Prostate gland (tissue), 2 donors: ENCODE measurements around the gene EIF2AK2.

Source experiments
- POLR2A ChIP-seq: fragments of 450-650 bp; IDR thresholded peaks from one replicate; pipeline ENCODE4 v1.6.1; 2016; ENCODE audit warnings: antibody characterized with exemption, mild to moderate bottlenecking
- POLR2AphosphoS5 ChIP-seq: sonication (generic); formaldehyde crosslinking; IDR thresholded peaks from one replicate; pipeline ENCODE4 v1.6.1; 2017; ENCODE audit warnings: antibody characterized with exemption
- TF ChIP-seq, protein P1 (sequence below), 4 experiments: fragments of 200-600 bp in 2 of 4; fragments of 450-650 bp in 2 of 4; sonication (generic) in 2 of 4; IDR thresholded peaks; 1 replicate in 3 of 4; 2 replicates in 1 of 4; pipeline ENCODE4 v1.5.1; 2016 to 2019; ENCODE audit warnings: antibody characterized with exemption in 4 of 4, mild to moderate bottlenecking in 2 of 4, moderate library complexity in 2 of 4

DNA sequence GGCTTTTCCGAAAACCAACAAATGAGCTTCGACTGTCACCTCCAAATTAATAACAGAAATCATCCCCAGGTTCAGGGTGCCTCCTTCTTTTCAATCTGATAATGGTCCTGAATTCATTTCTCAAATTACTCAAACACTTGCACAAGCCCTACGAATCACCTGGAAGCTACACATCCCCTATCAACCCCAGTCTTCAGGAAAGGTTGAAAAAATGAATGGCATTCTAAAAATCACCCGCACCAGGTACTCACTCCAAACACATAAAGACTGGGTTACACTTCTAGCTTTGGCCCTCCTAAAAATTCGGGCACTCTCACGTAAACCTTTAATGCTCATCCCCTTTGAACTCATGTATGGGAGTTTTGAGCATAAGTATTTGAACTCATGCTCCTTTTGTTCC is 23.9 kb downstream of the EIF2AK2 start:
- TF ChIP-seq POLR2A (no peak), POLR2AphosphoS5 (no peak)
- TF ChIP-seq, protein P1, sequence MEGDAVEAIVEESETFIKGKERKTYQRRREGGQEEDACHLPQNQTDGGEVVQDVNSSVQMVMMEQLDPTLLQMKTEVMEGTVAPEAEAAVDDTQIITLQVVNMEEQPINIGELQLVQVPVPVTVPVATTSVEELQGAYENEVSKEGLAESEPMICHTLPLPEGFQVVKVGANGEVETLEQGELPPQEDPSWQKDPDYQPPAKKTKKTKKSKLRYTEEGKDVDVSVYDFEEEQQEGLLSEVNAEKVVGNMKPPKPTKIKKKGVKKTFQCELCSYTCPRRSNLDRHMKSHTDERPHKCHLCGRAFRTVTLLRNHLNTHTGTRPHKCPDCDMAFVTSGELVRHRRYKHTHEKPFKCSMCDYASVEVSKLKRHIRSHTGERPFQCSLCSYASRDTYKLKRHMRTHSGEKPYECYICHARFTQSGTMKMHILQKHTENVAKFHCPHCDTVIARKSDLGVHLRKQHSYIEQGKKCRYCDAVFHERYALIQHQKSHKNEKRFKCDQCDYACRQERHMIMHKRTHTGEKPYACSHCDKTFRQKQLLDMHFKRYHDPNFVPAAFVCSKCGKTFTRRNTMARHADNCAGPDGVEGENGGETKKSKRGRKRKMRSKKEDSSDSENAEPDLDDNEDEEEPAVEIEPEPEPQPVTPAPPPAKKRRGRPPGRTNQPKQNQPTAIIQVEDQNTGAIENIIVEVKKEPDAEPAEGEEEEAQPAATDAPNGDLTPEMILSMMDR (IDR thresholded peaks at IDR 0.05), result no peak
